ENCODE measurements around the gene SUGCT.

DNA sequence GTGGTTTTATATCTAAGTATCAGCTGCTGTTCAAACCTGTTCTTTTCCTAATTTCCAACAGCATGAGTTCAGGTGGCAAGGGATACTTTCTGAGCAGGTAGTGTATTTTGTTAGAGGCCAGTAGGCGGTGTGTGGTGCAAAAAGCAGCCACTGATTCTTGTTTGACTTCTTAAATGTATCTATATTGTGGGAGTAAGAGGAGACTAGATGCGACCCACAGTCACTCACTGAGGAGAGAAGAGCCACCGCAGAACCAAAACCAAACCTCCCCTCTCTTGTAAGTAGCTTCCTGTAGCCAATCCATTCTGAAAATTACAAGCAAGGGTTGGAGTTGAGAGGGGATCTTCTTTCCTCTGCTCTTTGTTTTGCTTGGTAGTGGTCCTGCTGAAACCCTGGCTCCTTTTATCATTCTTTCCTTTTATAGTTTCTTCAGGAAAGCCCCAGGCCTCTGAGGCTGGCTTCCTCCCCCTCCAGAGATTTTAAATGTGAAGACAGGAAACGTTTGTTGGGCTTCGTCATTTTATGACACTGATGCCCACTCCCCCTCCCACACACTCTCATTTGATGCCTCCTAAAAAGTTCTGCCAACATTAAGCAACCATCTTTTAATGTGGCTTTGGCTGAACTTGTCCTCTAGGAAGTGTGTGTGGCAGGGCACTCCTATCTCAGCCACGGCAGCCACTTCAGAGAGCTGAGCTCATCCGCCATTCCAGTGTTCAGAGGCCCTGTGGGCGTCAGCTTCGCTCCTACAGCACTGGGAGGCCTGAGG lies 566.0 kb downstream of the SUGCT start:
- TF ChIP-seq, protein P1, sequence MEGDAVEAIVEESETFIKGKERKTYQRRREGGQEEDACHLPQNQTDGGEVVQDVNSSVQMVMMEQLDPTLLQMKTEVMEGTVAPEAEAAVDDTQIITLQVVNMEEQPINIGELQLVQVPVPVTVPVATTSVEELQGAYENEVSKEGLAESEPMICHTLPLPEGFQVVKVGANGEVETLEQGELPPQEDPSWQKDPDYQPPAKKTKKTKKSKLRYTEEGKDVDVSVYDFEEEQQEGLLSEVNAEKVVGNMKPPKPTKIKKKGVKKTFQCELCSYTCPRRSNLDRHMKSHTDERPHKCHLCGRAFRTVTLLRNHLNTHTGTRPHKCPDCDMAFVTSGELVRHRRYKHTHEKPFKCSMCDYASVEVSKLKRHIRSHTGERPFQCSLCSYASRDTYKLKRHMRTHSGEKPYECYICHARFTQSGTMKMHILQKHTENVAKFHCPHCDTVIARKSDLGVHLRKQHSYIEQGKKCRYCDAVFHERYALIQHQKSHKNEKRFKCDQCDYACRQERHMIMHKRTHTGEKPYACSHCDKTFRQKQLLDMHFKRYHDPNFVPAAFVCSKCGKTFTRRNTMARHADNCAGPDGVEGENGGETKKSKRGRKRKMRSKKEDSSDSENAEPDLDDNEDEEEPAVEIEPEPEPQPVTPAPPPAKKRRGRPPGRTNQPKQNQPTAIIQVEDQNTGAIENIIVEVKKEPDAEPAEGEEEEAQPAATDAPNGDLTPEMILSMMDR (IDR thresholded peaks at IDR 0.05 in 8 of 11, conservative IDR thresholded peaks at IDR 0.05 in 3 of 11): no peak
- TF ChIP-seq POLR2AphosphoS5 (IDR thresholded peaks at IDR 0.05): no peak
- no peak for TF ChIP-seq POLR2A (IDR thresholded peaks at IDR 0.05)
